GM12873 (cell line): ENCODE results near the gene GALNTL6.

Experiments
- TF ChIP-seq, protein P1 (sequence below): IDR thresholded peaks from 2 replicates; pipeline ENCODE4 v1.5.1; 2012; ENCODE audit warnings: low read depth, mild to moderate bottlenecking, moderate library complexity, low read length, control low read depth; ENCODE audit not compliant: insufficient read depth; ENCODE audit errors: missing control alignments

Gene GALNTL6

DNA sequence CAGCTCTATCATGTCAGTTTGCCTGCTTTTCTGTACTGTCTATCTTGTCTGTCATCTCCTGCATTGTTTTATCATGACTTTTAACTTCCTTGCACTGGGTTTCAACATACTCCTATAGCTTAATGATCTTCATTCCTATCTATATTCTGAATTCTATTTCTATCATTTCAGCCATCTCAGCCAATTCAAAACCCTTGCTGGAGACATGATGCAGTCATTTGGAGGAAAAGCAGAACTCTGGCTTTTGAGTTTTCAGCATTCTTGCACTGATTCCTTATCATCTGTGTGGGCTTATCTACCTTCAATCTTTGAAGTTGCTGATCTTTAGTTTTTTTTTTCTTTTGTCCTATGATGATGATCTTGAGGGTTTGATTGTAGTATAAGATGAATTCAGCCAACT, 861.6 kb downstream of the GALNTL6 start:
- TF ChIP-seq, protein P1, sequence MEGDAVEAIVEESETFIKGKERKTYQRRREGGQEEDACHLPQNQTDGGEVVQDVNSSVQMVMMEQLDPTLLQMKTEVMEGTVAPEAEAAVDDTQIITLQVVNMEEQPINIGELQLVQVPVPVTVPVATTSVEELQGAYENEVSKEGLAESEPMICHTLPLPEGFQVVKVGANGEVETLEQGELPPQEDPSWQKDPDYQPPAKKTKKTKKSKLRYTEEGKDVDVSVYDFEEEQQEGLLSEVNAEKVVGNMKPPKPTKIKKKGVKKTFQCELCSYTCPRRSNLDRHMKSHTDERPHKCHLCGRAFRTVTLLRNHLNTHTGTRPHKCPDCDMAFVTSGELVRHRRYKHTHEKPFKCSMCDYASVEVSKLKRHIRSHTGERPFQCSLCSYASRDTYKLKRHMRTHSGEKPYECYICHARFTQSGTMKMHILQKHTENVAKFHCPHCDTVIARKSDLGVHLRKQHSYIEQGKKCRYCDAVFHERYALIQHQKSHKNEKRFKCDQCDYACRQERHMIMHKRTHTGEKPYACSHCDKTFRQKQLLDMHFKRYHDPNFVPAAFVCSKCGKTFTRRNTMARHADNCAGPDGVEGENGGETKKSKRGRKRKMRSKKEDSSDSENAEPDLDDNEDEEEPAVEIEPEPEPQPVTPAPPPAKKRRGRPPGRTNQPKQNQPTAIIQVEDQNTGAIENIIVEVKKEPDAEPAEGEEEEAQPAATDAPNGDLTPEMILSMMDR: no peak

DNA sequence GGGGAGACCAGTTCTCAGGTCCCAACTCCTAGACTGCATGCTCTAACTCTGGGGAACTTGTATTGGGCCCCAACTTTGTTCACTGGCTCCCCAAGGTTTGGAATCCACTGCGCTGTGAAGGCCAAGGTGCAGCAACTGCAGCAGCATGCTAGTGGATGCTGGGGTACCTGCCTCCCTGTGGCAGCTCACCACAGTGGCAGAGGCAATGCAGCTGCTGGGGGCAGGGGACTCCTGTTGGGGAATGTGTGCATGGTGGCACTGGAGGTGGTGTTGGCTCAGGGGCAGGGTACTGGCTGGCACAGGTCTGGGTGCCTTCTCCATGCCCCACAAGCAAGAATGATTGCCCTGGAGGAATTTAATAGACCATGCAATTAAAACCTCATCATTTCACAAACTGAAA, 862.0 kb downstream of the GALNTL6 start:
- TF ChIP-seq, protein P1: no peak

DNA sequence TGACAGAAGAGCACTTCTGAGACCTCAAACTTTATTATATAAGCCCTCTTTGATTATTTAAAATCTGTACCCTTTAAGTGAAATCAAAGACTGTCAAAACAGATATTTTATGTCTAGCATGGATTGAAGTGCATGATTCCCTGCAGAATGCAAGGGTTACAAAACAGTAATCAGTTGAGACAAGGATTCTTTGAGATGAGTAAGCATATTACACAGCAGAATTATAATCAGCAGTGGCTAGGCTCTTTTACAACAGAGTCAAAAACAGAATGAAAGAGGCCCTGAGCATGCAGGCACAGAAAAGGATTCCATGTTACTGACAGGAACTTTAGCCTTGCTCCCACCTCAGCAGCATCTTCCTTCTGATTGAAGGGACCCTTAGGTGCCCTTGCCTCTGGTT, 867.5 kb downstream of the GALNTL6 start:
- TF ChIP-seq, protein P1: no peak

DNA sequence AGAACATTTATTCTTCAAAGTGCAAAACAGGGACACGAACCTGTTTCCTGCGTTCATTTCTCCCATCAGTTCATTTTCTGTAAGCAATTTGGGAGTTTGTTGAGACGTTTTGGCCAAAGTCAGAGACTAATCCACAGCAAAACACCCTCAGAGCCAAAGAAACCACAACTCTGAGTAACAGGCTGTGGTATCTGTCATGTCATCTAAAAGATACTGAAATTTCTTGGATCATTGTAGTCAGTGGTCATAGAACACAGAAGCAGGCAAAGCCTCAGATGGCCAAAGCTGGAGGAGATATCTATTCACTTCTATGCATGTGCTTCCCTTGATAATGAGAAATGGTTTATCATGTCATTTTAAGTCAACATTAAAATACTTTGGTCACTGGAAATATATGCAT, 869.8 kb downstream of the GALNTL6 start:
- TF ChIP-seq, protein P1: no peak

DNA sequence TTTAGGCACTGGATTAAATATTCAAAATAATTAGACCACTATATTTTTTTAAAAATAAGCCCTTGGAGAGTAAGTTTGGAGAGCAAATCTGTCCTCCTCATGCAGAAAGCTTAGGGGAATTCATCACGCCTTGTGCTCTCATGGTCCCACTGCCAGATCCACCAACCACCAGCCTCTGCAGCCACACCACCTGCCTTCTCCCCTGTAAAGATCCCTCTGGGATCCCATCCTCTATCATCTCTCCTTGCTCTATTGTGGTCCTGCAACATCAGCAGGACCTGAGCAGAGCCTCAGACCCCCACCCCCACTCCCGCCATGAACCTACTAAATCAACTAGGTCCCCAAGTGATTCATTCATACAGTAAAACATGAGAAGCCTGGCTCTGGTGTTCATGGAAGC, 872.8 kb downstream of the GALNTL6 start:
- TF ChIP-seq, protein P1: no peak

DNA sequence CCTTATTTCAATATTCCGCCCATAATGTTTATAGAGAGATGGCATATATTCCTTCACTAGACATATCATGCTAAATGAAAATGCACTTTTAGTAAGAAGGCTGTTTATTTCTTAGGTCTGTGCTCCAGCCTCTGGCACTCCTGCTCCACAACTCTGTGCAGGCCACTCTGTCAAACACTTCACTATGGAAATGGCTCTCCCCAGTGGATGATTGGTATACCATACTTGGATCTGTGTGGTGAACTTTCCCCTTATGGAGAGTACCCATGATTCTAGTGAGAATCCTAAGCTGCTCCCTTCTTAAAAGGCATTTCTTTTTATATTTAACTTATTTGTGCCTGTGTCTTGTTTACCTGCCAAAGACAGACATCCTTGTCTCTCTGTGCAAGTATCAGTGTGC, 875.3 kb downstream of the GALNTL6 start:
- TF ChIP-seq, protein P1: no peak

DNA sequence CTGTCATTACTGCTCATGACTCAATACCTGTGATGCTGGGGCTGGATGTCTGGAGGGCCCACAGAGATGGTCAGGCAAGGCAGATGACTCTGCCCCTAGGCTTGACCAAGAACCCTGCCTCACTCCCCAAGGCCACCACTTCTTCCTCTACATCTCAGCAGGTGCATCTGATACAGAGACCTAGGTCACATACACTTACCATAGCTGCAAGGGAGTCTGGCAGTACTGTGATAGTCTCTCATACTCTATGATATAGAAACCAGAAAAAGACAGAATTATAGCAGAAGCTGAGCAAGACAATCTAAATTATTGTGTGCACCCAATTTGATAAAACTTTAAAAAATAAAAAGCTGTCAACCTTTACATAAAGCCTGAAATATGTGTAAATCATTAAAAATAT, 878.3 kb downstream of the GALNTL6 start:
- TF ChIP-seq, protein P1: no peak
